Activated CD8-positive, alpha-beta memory T cell treated with anti-CD3 and anti-CD28 coated beads for 48 hours (primary cell): ENCODE results near the gene DPEP2NB.

Source experiments
- DNase-seq, 3 experiments: peaks; one replicate each; pipeline ENCODE4 v3.0.0-alpha.2; 2020; ENCODE audit warnings: low read depth in 2 of 3, low spot score in 2 of 3

The DPEP2NB gene

GRCh38 chr16:67964477-67965131, 51.1 kb downstream of the DPEP2NB start:
- DNase-seq: no peak

GRCh38 chr16:67963662-67964321, 51.9 kb downstream of the DPEP2NB start:
- DNase-seq: no peak
